ENCODE data around the gene SLC22A31.
A peak's percentile ranks its signal among the peaks of the same experiment; 100 is the strongest.
"Not testable (repeated sequence)": the region's sequence is repeated elsewhere in the genome, so short reads cannot be mapped to it uniquely, and the experiment has no call there.

Gene SLC22A31

GRCh38 chr16:89200124-89200849 lies at the start of gene SLC22A31:
TSS of gene SLC22A31 (minus strand) at chr16:89200537. CDS start at chr16:89200501, 36 bp downstream.
- no peak for DNase-seq

GRCh38 chr16:89248196-89248982 lies 48.1 kb upstream of the SLC22A31 start:
- DNase-seq = no peak

- not testable (repeated sequence) for DNase-seq
These were observed 47.4 kb upstream of the SLC22A31 start for GRCh38 chr16:89247734-89248075.

GRCh38 chr16:89246903-89247733 lies 46.8 kb upstream of the SLC22A31 start:
- peak; percentile 80 for DNase-seq

- no peak for DNase-seq
These were observed 46.1 kb upstream of the SLC22A31 start for GRCh38 chr16:89246383-89246902.

GRCh38 chr16:89244754-89245153 lies 44.4 kb upstream of the SLC22A31 start:
- no peak for DNase-seq

GRCh38 chr16:89244264-89244663 lies 43.9 kb upstream of the SLC22A31 start:
- DNase-seq = not testable (repeated sequence)

GRCh38 chr16:89243664-89244063 lies 43.3 kb upstream of the SLC22A31 start:
- no peak for DNase-seq

- DNase-seq = no peak
These were observed 42.5 kb upstream of the SLC22A31 start for GRCh38 chr16:89242795-89243200.

GRCh38 chr16:89241187-89242007 lies 41.1 kb upstream of the SLC22A31 start:
- DNase-seq = peak; percentile 56

GRCh38 chr16:89237733-89238132 lies 37.4 kb upstream of the SLC22A31 start:
- DNase-seq = no peak

- DNase-seq = no peak
These were observed 33.5 kb upstream of the SLC22A31 start for GRCh38 chr16:89233678-89234490.

- no peak for DNase-seq
These were observed 31.8 kb upstream of the SLC22A31 start for GRCh38 chr16:89232107-89232506.

- no peak for DNase-seq
These were observed 29.9 kb upstream of the SLC22A31 start for GRCh38 chr16:89230255-89230654.

- no peak for DNase-seq
These were observed 24.3 kb upstream of the SLC22A31 start for GRCh38 chr16:89224665-89225064.

- no peak for DNase-seq
These were observed 22.6 kb upstream of the SLC22A31 start for GRCh38 chr16:89222931-89223330.

GRCh38 chr16:89221604-89222003 lies 21.3 kb upstream of the SLC22A31 start:
- DNase-seq = no peak

- DNase-seq = no peak
These were observed 19.0 kb upstream of the SLC22A31 start for GRCh38 chr16:89219365-89219764.

GRCh38 chr16:89217388-89218191 lies 17.3 kb upstream of the SLC22A31 start, which contains the start of gene ZNF778:
TSS of gene ZNF778 (plus strand) at chr16:89217703. CDS start at chr16:89221128, 3,425 bp downstream.
- DNase-seq = peak; percentile 69

- DNase-seq = no peak
These were observed 16.7 kb upstream of the SLC22A31 start for GRCh38 chr16:89217138-89217387.

Measured in NCI-H2171 (cell line).